ENCODE measurements around the gene MYH11.

The MYH11 gene

DNA sequence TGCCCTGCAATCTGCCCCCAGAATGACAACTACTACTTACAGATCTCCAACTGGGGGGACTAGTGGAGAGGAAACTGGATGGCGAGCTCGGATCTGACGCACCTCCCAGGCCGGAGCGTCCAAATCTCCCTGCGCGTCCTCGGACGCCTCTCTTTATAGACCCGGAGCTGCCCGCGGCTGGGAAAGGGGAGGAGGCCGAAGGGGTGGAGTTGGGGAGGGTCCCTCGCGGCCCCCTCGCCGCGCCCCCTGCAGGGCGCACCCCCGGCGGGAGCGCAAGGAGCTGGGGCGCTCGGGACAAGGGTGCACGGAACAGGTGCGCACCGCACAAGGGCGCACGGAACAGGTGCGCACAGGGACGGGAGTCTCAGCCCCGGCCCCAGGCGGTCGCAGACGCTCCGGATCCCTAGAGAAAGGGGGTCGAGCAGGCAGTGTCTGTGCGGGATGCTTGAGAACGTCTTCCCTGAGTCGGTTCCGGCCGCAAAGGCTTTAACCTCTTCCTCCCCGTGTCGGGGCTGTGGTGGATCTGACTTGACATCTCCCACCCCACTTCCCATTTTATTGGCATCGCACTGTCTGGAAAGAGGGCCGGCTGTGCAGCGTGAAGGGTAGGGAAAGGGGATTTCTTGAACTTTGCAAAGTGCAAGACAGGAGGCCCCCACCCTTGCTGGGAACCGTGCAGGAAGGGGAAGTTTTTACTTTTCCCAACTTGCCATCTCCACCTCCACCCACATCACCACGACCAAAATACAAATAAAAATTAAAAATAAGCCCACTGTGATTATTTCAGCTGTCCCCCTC, at the start of gene MYH11:
MYH11 (minus strand) TSS at position 128 of the 798 bp plus-strand sequence. CDS start 18,776 bp downstream, outside the sequence.
- DNase-seq (ENCODE audit: low read depth in 2 of 2): no peak

DNA sequence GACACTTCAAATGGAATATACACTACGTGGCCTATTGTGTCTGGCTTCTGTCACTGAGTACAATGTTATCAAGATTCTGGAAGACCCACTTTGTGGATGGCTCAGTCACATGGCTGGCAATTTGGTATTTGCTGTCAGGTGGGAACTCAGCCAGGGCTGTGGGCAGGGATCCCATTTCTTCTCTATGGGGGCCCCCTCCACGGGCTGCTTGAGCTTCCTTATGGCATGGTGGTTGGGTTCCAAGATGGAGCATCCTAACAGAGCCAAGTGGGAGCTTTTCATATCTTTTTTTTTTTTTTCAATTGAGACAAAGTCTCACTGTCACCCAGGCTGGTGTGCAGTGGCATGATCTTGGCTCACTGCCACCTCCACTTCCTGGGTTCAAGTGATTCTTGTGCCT, 49.6 kb upstream of the MYH11 start:
- no peak for DNase-seq (ENCODE audit: low read depth in 2 of 2)

DNA sequence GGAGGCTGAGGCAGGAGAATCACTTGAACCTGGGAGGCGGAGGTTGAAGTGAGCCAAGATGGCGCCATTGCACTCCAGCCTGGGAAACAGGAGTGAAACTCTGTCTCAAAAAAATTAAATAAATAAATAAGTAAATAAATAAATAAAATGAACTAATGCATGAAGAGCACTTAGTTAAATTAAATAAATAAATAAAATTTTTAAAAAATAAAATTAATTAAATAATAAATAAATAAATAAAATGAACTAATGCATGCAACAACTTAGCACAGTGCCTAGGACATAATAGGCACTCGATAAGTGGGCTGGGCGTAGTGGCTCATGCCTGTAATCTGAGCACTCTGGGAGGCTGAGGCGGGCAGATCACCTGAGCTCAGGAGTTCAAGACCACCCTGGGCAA, 47.1 kb upstream of the MYH11 start:
- DNase-seq (ENCODE audit: low read depth in 2 of 2): no peak

DNA sequence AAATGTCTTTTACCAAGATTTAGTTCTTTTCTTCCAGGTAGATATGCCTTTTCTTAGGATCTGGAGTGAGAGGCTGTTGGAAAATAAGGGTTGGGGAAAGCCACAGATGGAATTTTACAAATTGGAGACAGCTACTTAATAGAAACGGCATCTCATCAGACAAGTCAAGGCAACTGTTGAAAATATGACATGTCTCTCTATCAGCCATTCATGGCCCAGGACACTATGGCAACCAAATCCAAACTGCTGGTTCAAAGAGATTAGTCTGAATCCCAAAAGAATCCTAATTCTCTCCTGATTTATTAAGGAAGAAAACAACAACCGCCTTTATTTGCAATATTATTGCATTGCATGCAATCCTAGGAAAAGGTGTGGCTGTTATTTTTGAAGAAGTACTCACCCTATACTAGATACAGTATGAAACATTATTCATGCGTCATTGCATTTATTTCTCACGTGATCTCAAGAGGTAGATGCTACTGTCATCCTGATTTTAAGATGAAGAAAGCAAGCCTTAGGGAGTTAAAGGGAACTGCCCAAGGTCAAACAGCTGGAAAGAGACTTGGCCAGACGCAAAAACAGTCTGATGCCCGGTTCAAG, 44.2 kb upstream of the MYH11 start:
- no peak for DNase-seq (ENCODE audit: low read depth in 2 of 2)

DNA sequence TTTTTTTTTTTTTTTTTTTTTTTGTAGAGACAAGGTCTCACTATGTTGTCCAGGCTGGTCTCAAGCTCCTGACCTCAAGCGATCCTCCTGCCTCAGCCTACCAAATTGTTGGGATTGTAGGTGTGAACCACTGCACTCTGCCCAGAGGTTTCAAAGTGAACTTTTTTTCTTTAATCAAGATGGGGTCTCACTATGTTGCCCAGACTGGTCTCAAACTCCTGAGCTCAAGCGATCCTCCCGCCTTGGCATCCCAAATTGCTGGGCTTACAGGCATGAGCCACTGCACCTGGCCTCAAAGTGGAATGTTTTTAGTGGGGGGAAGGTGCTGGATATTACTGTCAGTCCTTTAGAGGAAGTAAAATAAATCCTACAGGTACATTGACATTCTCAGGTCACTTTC, 43.5 kb upstream of the MYH11 start:
- DNase-seq (ENCODE audit: low read depth in 2 of 2): no peak

DNA sequence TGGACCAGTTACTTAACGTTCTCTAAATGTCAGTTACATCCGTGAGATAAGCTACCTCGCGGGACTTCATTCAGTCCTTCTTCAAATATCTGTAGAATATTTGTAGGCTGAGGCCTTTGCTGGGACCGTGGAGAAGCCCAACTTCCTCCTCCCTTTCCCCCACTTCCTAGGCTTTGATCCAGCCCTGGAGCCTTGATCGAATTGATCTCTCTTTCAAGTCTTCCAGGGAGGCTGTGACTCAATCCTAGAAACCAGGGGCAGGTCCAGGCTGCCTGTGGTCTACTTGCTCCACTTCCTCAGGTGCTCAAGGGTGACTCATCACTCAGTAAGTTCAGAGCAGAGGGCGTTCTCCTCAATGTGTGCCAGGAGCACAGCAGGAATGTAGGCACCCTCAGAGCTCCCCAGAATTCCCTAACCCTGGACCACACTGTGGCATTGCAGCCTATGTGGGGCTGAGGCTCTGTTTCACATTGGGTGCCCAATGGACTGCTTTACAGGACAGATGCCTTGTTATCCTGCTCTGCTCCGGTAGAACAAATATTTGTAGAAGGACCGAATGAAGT, 42.8 kb upstream of the MYH11 start:
- peak; percentile 62 to 69 for DNase-seq (ENCODE audit: low read depth in 2 of 2)

DNA sequence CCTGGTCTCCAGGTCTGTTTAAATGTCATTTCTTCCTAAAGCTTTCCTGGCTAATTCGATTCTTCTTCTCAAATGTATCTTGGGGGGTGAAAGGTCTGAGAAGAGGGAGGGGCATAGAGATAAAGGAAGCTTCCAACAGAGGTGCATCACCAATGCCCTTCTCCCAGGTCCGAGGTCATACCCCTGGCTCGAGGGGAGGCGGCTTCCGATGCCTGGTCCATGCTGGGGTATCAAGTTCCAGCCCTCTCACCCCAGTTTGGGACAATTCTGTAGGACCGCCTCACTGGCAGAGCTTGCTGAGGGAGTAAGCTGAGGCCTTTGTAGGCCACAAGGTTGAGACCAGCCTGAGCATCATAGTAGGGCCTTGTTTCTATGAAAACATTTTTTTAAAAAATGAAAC, 41.8 kb upstream of the MYH11 start:
- no peak for DNase-seq (ENCODE audit: low read depth in 2 of 2)

DNA sequence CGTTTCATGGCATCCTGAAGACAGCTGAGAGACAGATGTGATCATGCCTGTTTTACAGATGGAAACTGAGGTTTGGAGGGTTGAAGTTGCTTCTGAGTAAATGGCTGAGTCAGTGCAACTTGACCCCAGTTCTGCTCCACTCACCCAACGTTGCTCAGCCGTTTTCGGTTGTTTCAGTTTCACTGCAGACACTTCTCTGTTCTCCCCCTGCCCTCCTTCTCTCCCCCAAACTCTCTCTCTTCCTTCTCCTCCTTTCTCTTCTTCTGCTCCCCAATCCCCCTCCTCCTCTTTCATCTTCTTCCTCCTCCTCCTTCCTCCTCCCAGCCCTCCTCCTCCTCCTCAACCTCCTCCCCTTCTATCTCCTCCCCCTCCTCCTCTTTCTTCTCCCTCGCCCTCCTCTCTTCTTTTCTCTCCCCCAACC, 41.0 kb upstream of the MYH11 start:
- DNase-seq (ENCODE audit: low read depth in 2 of 2): peak; percentile 17 to 23

DNA sequence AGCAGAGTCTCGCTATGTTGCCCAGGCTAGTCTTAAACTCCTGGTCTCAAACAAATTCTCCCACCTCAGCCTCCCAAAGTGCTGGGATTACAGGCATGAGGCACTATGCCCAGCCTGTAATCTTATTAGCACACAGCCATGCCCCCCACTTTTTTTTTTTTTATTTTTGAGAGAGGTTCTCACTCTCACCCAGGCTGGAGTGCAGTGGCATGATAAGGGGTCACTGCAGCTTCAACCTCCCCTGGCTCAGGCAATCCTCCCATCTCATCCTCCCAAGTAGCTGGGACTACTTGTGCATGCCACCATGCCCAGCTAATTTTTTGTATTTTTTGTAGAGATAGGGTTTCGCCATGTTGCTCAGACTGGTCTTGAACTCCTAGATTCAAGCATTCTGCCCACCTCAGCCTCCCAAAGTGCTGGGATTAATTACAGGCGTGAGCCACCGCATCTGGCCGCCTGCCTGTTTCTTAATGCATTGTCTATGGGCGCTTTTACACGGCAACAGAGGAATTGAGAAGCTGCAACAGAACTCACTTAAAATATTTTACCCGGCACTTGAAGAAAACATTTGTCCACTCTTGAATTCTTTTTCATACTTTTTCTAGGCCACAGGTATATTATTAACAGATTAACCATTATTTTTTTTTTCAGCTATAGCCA, 40.4 kb upstream of the MYH11 start:
- peak in 1 of 2 experiments; percentile 24 for DNase-seq (ENCODE audit: low read depth in 2 of 2)

DNA sequence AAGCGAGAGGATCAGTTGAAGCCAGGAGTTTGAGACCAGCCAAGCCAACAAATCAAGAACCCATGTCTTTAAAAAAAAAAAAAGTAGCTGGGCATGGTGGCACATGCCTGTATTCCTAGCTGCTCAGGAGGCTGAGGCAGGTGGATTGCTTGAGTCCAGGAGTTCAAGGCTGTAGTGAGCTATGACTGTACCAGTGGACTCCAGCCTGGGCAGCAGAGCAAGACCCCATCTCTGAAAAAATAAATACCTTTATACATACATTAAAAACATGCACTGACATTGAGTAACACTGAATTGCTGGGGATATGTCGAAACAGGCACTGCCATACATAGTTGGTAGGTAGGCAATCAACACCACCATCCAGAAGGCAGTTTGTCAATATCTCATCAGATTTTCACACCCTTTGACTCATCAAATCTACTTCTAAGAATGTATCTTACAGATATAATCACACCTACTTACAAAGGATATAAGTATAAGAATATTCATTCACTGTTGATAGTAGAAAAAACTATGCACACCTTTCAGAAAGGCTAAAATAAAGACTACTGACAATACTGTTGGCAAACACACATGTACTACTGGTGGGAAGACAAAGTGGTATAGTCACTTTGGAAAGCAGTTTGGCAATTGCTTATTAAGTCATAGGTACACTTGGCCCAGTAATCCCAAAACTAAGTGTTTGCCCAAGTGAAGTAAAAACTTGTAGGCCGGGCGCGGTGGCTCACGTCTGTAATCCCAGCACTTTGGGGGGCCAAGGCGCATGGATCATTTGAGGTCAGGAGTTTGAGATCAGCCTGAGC, 37.9 kb upstream of the MYH11 start:
- no peak for DNase-seq (ENCODE audit: low read depth in 2 of 2)

DNA sequence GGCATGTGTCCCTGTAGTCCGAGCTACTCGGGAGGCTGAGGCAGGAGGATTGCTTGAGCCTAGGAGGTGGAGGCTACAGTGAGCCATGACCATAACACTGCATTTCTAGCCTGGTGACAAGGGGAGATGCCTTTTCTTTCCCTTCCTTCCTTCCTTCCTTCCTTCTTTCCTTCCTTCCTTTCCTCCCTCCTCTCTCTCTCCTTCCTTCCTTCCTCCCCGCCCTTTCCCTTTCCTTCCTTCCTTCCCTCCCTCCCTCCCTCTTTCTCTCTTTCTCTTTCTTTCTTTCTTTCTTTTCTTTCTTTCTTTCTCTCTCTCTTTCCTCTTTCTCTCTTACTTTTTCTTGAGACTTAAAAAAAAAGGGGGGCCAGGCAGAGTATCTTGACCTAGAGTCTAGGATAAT, 34.7 kb upstream of the MYH11 start:
- DNase-seq (ENCODE audit: low read depth in 2 of 2): no peak

DNA sequence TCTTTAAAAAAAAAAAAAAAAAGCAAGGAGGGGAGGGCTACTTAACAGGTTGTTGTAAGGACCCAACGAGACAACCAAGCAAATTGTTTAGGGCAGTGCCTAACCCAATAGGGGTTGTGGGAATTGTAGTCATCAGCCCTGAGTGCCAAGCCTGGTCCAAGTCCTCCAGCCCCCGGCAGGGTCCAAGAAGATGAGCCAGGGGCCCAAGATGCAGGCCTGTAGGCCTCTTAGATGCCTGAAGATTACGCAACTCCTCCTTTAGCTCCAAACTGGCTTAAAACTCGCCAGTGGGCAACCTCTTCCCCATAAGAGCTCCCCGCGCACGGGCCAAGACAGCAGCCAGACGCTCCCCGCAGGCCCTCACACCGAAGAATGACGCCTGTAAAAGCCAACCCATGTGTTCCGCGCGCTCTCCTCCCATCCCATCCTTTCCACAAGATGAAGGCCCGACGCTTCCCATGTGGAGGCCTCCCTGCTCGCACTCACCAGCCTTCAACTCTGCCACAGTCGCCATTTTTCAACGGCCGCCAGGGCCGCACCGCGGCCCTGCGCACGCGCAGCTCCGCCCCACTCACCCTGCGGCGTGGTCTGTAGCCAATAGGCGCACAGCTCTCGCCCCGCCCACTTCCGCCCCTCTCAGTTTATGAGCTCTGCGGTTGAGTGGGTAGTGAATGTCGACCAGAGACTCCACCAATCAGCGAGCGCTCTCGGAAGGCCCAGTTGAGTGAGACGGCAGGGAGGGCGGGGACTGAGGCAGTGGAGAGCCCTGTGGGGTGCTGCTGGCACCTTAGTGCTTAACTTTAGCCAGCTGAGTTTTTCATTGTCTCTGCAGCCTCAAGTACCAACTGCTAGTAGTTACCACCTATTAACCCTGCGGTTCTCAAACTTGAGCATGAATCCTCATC, 31.5 kb upstream of the MYH11 start, which contains the start of gene CEP20:
CEP20 (minus strand) TSS at position 532 of the 905 bp plus-strand sequence; CDS start at position 514, 18 bp downstream.
- peak; percentile 96 to 97 for DNase-seq (ENCODE audit: low read depth in 2 of 2)

DNA sequence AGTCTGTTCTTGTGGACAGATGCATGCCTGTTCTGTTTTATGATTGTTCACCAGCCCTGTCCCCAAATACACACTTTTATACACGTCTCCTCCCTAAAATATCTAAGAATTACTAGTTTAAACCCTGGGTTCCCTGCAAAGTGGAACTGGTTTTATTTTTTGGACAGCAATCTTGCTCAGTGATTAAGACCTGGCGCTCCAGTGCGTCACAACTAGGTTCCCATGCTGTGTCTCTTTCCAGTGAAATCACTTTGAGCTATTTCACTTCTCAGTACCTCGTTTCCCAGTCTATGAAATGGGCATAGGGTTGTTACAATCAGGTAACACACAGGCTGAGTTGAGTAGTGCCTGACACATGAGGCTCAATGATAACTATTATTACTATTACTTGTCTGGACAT, 30.5 kb upstream of the MYH11 start:
- no peak for DNase-seq (ENCODE audit: low read depth in 2 of 2)

DNA sequence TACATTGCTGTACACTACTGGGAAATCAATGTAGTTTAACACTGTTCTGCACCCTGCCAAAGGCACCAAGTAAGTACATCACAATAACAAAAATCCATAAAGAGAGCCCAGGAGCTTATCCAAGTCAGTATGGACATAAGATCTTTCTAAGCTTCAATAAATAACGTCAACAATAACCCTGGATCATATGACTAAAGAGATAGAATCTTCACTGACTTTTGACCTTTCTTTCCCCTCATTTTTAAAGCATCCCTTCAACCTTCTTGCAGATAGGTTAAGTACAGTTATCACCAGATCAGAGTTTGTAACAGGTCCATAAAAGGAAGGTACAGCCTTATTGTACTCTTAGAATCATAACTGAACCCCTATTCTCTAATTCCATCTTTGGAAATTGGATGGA, 29.2 kb upstream of the MYH11 start:
- no peak for DNase-seq (ENCODE audit: low read depth in 2 of 2)

DNA sequence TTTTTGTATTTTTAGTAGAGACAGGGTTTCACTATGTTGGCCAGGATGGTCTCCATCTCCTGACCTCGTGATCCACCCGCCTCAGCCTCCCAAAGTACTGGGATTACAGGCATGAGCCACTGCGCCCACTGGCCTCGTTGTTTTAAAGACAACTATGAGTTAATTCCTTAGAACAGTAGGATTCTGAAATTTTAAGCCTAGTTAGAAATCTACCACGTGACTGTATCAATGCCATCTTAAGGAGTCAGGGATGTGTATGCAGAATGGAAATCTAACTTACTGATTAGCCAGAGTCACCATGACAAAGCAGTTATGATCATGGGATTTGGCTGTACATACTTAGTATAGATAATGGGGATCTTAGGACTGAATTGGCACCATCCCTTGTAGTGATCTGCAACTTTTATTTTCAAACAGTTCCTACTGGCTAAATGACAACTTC, 28.8 kb upstream of the MYH11 start:
- DNase-seq (ENCODE audit: low read depth in 2 of 2): no peak

DNA sequence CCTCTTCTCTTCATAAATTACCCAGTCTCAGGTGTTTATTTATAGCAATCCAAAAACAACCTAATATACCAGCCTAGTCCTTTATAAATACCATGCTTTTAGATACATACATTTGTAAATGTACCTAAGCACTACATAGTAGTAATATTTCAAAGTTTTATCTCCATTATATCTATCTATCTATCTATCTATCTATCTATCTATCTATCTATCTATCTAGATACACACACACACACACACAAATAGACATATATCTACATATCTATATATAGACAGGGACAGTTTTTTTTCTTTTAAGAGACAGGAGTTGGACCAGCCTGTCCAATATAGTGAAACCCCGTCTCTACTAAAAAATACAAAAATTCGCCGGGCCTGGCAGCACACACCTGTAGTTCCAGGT, 25.7 kb upstream of the MYH11 start:
- DNase-seq (ENCODE audit: low read depth in 2 of 2): no peak

DNA sequence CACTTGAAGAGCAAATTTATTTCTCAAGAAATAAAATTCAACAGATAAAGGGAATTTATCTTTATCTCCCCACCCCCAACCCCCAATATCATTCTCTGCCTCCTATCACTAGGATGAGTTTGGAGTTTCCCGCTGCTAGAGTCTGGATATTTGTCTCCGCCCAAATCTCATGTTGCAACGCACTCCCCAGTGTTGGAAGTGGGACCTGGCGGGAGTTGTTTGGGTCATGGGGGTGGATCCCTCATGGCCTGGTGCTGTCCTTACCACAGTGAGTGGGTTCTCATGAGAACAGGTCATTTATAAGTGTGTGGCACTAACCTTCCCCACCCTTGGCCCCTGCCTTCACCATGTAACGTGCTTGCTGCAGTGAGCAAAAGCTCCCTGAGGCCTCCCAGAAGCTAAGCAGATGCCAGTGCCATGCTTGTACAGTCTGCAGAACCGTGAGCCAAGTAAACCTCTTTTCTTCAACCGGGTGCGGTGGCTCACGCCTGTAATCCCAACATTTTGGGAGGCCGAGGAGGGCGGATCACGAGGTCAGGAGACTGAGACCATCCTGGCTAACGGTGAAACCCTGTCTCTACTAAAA, 25.1 kb upstream of the MYH11 start:
- no peak for DNase-seq (ENCODE audit: low read depth in 2 of 2)

DNA sequence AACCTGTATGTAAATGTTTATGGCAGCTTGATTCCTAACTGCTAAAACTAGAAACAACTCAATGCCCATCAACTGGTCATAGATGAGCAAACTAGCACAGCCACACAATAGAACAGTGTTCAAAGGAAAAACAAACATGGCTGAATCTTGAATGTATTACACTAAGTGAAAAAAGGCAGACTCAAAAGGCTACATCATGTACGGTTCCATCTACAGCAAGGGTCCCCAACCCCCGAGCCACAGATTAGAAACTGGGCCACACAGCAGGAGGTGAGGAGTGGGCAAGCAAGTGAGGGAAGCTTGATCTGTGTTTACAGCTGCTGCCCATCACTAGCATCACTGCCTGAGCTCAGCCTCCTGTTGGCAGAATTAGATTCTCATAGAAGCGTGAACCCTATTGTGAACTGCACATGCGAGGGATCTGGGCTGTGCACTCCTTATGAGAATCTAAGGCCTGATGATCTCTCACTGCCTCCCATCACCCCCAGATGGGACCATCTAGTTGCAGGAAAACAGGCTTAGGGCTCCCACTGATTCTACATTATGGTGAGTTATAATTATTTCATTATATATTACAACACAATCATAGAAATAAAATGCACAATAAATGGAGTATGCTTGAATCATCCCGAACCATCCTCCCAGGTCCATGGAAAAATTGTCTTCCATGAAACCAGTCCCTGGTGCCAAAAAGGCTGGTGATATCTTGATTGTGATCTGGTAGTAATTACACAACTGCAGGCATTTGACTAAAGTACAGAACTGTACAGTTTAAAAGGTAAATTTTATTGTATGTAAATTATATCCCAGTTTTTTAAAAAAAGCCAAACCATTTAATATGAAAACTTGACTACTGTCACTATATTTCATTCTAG, 23.8 kb upstream of the MYH11 start:
- DNase-seq (ENCODE audit: low read depth in 2 of 2): no peak

DNA sequence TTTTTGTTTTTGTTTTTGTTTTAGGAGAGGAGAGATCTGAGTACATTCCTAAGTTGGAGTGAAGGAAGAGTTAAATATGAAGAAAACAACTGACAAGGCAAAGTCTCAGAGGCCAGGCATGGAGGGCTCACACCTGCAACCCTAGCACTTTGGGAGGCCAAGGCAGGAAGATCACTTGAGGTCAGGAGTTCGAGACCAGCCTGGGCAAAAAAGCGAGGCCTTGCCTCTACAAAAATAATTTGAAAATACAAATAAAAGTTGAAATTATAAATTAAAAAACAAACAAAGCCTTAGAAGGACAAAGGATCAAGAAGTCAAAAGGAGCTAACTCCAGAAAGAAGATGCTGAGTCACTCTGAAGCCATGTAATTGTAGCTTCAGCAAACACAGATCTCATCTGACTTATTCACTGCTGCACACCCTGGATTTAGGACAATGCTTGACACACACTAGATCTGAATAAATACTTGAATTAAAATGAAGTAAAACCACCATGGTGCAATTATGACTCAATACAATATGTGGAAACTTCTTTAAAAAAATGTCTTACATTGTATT, 22.5 kb upstream of the MYH11 start:
- DNase-seq (ENCODE audit: low read depth in 2 of 2): peak; percentile 80 to 81

Data from fibroblast of skin of left biceps (primary cell).